HL-60 (cell line): ENCODE results near the gene GP1BB.

Source experiments
- DNase-seq, 2 experiments: peaks; one replicate each; pipeline ENCODE4 v3.0.0-alpha.2; 2010 to 2020; ENCODE audit warnings: low read depth in 1 of 2, low spot score in 1 of 2
- H3K27ac ChIP-seq: fragments of 250-450 bp; sonication (Bioruptor Pico); replicated peaks from 2 replicates; pipeline ENCODE4 v1.5.1; 2020; ENCODE audit warnings: mild to moderate bottlenecking, moderate library complexity
- H3K27me3 ChIP-seq: fragments of 250-450 bp; sonication (Bioruptor Pico); 2 replicates; pipeline ENCODE4 v1.5.1; 2021; ENCODE audit warnings: mild to moderate bottlenecking, moderate library complexity; ENCODE audit not compliant: insufficient read depth, poor library complexity, severe bottlenecking
- H3K4me3 ChIP-seq: replicated peaks from 2 replicates; pipeline ENCODE4 v1.5.1; 2011; ENCODE audit warnings: mild to moderate bottlenecking, control low read depth, low read length; ENCODE audit not compliant: insufficient read depth
- GABPA ChIP-seq: IDR thresholded peaks from 2 replicates; pipeline ENCODE4 v1.6.1; 2012; ENCODE audit warnings: low read depth
- POLR2AphosphoS5 ChIP-seq: IDR thresholded peaks from 2 replicates; pipeline ENCODE4 v1.6.1; 2012; ENCODE audit warnings: low read depth
- SPI1 ChIP-seq: IDR thresholded peaks from 2 replicates; pipeline ENCODE4 v1.6.1; 2012; ENCODE audit warnings: low read depth, mild to moderate bottlenecking, borderline replicate concordance
- TF ChIP-seq, protein P1 (sequence below): IDR thresholded peaks from one replicate; pipeline ENCODE4 v1.5.1; 2011; ENCODE audit warnings: low read length, control low read depth, inconsistent platforms; ENCODE audit not compliant: insufficient read depth
- TF ChIP-seq, protein P2 (sequence below): IDR thresholded peaks from 2 replicates; pipeline ENCODE4 v1.6.1; 2012; ENCODE audit warnings: low read depth; ENCODE audit not compliant: insufficient replicate concordance

The GP1BB gene

DNA sequence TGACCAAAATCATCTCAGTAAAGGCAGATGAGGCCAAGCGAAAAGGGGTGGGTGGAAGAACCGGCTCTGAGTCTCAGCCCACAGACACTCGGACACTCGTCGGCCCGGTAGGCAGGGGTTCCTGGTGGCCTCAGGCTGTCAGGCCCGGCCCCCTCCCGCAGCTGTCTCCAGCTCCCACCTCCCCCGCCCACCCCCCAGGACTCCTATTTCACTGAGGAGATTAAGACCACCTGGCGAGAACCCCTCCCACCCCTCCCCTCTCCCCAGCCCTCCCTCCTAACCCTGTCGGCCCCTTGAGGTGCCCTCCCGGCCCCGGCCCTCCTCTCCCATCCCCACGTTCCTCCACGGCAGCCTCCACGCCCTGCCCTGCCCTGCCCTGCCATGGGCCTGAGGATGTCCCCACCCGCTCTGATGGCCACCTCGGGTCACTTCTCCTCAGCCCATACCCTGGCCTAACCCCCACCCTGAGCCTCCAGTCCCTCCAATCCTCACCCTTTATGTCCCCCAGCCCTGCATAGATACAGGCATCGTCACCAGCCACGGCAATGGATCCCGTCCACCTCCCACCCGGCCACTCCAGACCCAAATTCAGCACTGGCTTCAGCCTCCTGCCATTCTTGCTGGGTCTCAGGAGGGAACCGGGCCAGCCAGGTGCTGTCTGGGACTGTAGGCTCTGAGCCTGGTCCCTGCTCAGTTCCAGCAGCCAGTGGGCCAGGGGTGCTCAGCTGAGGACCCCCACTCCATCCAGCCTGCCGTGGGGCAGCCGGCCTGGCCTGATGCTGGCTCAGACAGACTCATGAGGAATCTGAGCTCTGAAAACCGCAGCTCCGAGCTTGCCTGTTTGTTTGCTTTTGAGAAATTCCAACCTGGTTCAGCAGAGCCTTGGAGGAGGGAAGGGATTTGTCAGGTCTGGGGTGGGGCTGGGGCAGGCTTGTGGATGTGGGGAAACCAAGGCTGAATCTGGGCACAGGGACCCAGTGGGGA is 27.5 kb downstream of the GP1BB start:
- no peak overlapping the region for H3K27ac ChIP-seq
- H3K4me3 ChIP-seq, result no peak overlapping the region
- TF ChIP-seq GABPA (no peak), POLR2AphosphoS5 (no peak), SPI1 (no peak)
- TF ChIP-seq, protein P1, sequence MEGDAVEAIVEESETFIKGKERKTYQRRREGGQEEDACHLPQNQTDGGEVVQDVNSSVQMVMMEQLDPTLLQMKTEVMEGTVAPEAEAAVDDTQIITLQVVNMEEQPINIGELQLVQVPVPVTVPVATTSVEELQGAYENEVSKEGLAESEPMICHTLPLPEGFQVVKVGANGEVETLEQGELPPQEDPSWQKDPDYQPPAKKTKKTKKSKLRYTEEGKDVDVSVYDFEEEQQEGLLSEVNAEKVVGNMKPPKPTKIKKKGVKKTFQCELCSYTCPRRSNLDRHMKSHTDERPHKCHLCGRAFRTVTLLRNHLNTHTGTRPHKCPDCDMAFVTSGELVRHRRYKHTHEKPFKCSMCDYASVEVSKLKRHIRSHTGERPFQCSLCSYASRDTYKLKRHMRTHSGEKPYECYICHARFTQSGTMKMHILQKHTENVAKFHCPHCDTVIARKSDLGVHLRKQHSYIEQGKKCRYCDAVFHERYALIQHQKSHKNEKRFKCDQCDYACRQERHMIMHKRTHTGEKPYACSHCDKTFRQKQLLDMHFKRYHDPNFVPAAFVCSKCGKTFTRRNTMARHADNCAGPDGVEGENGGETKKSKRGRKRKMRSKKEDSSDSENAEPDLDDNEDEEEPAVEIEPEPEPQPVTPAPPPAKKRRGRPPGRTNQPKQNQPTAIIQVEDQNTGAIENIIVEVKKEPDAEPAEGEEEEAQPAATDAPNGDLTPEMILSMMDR, result no peak
- TF ChIP-seq, protein P2, sequence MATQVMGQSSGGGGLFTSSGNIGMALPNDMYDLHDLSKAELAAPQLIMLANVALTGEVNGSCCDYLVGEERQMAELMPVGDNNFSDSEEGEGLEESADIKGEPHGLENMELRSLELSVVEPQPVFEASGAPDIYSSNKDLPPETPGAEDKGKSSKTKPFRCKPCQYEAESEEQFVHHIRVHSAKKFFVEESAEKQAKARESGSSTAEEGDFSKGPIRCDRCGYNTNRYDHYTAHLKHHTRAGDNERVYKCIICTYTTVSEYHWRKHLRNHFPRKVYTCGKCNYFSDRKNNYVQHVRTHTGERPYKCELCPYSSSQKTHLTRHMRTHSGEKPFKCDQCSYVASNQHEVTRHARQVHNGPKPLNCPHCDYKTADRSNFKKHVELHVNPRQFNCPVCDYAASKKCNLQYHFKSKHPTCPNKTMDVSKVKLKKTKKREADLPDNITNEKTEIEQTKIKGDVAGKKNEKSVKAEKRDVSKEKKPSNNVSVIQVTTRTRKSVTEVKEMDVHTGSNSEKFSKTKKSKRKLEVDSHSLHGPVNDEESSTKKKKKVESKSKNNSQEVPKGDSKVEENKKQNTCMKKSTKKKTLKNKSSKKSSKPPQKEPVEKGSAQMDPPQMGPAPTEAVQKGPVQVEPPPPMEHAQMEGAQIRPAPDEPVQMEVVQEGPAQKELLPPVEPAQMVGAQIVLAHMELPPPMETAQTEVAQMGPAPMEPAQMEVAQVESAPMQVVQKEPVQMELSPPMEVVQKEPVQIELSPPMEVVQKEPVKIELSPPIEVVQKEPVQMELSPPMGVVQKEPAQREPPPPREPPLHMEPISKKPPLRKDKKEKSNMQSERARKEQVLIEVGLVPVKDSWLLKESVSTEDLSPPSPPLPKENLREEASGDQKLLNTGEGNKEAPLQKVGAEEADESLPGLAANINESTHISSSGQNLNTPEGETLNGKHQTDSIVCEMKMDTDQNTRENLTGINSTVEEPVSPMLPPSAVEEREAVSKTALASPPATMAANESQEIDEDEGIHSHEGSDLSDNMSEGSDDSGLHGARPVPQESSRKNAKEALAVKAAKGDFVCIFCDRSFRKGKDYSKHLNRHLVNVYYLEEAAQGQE, result no peak
- H3K27me3 ChIP-seq, result peaks cover 21% of the 10 kb centered on the region
- no peak for DNase-seq

DNA sequence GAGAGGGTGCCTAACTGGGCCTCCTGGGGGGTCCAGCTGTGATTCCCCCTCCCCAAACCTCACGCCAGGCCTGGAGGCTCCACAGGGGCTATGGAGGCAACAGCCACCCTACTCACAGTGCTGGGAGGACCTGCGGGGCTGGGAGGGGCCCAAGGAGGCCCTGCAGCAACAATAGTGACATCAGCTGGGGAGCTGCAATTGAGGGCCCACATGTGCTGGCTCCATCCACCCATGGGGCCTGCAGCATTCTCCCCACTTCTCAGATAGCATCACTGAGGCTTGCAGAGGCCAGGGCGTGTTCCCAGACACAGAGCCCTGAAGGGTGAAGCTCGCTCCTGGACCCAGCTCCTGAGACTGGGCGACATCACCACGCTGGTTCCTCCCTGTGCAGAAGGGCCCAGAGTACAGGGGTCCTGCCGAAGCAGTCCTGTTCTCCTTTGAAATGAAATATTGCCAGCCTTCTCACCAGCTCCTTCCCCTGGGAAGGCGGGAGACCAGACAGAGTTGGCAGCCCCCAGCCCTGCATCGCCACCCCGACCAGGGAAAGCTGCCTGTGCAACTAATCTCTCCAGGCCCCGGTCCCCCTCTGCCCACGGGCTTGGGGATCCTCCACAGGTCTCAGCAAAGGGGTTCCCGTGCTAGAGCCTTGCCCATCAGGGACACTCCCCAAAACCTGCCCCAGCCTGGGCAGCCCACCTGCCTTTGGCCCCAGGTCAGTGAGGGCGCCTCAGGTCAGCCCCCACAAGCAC is 28.3 kb downstream of the GP1BB start:
- Histone ChIP-seq H3K27me3 (peaks cover 30% of the 10 kb centered on the region), H3K27ac (no peak overlapping the region), H3K4me3 (no peak overlapping the region)
- DNase-seq, result no peak
- TF ChIP-seq POLR2AphosphoS5 (no peak), SPI1 (no peak), GABPA (no peak)
- TF ChIP-seq, protein P2, result no peak
- TF ChIP-seq, protein P1, result no peak

DNA sequence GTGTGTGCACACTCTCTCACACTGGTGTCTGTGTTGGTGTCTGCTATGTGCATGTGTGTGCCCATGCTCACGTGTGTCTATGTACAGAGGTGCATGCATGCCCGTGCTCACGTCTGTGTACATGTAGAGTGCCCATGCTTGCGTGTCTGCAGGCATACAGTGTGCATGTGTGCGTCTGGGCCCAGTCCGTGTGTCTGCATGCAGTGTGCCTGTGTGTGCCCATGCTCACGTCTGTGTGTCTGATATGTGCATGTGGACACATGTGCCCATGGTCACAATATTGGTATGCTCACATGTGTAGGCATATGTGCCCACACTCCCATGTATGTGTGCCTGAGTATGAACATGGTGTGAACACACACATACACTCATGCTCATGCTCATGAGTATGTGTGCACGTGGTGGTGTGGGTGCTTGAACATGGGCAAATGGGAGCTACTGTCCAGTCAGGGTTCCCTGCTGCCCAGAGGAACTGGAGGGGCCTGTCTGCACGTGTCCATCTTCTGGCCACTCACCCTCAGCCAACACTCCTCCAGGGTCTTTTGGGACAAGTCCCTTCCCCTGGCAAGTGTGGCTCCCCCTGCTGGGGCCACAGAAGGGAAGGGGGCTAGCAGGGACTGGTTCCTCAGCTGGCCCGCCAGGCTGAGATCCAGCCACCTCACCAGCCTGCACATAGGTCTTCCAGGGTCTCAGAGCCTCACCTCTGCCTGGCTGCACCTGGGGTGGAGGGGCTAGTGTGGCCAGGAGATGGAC is 29.9 kb downstream of the GP1BB start:
- DNase-seq, result no peak
- Histone ChIP-seq H3K27me3 (peaks cover 45% of the 10 kb centered on the region), H3K4me3 (no peak overlapping the region), H3K27ac (no peak overlapping the region)
- TF ChIP-seq, protein P2, result no peak
- TF ChIP-seq SPI1 (no peak), GABPA (no peak), POLR2AphosphoS5 (no peak)
- TF ChIP-seq, protein P1, result no peak
